GM12878 (cell line): Measurements from ENCODE around the gene TTLL11. TPM values are rescaled to one million over a fixed set of nuclear protein-coding genes. Genes with fewer than 3 reads are reported as not detected.

Experiments
- ATAC-seq: fragments of 200-7000 bp; cut with Tn5 transposase; 3 replicates; pipeline ENCODE4 v1.9.1; 2020; ENCODE audit warnings: mild to moderate bottlenecking, moderate library complexity
- BruUV-seq: library from RNA; stranded (reverse); fragments of 400-500 nt; replicated peaks from 2 replicates; lab custom pipeline; 2021; lab: Mats Ljungman, UMichigan
- CTCF ChIA-PET: fragments of 300-600 bp; sonication (Branson Sonifier 250); formaldehyde crosslinking; extraction: SDS; loops from one replicate; lab custom pipeline; 2021; ENCODE audit warnings: inconsistent platforms; lab: Yijun Ruan, JAX
- POLR2A ChIA-PET: fragments of 350-600 bp; formaldehyde crosslinking; extraction: SDS; loops from one replicate; lab custom pipeline; 2021; ENCODE audit warnings: inconsistent platforms; lab: Charles Lee
- RAD21 ChIA-PET: fragments of 300-600 bp; sonication (Branson Sonifier 250); formaldehyde crosslinking; loops from one replicate; lab custom pipeline; 2023; ENCODE audit warnings: antibody characterized with exemption; ENCODE audit not compliant: unreplicated experiment; lab: Charles Lee
- SMC1A ChIA-PET: fragments of 300-600 bp; sonication (Branson Sonifier 250); formaldehyde crosslinking; loops from one replicate; lab custom pipeline; 2023; ENCODE audit not compliant: unreplicated experiment, uncharacterized antibody; lab: Charles Lee
- DNase-seq: peaks from one replicate; pipeline ENCODE4 v3.0.0-alpha.2; 2011; ENCODE audit warnings: low read depth, low spot score
- FAIRE-seq: peaks from 3 replicates; lab custom pipeline; 2011; peaks lifted over from hg19 to GRCh38; lab: Jason Lieb, UNC
- H2AFZ ChIP-seq: 2 replicates; pipeline ENCODE4 v1.6.0; 2011; ENCODE audit warnings: low read depth, low read length, control low read depth; ENCODE audit not compliant: control insufficient read depth
- H3K27ac ChIP-seq: 2 replicates; pipeline ENCODE4 v1.5.1; 2011; ENCODE audit warnings: control low read depth; ENCODE audit not compliant: control insufficient read depth, insufficient read depth
- H3K27me3 ChIP-seq, 2 experiments: replicated peaks in 1 of 2; 2 replicates each; pipeline versions ENCODE4 v1.6.0 to v1.6.1; 2011; ENCODE audit warnings: low read length in 1 of 2; ENCODE audit not compliant: control insufficient read depth in 2 of 2, insufficient read depth in 2 of 2
- H3K36me3 ChIP-seq, 2 experiments: 2 replicates each; pipeline ENCODE4 v1.5.1; 2011; ENCODE audit warnings: low read length in 1 of 2; ENCODE audit not compliant: control insufficient read depth in 2 of 2, insufficient read depth in 2 of 2
- H3K4me1 ChIP-seq: 2 replicates; pipeline ENCODE4 v1.6.1; 2011; ENCODE audit warnings: mild to moderate bottlenecking, low read length, moderate library complexity, mixed read lengths; ENCODE audit not compliant: control insufficient read depth, insufficient read depth
- H3K4me2 ChIP-seq: 2 replicates; pipeline ENCODE4 v1.6.0; 2011; ENCODE audit warnings: control low read depth; ENCODE audit not compliant: control insufficient read depth, insufficient read depth
- H3K4me3 ChIP-seq: fragments of 200-600 bp; sonication (generic); 2 replicates; pipeline ENCODE4 v1.5.1; 2016
- H3K79me2 ChIP-seq: 2 replicates; pipeline ENCODE4 v1.6.0; 2011; ENCODE audit warnings: low read length; ENCODE audit not compliant: control insufficient read depth, insufficient read depth
- H3K9ac ChIP-seq: 2 replicates; pipeline ENCODE4 v1.8.0; 2011; ENCODE audit warnings: low read length, control low read depth, mixed read lengths; ENCODE audit not compliant: control insufficient read depth, insufficient read depth
- H3K9me3 ChIP-seq: replicated peaks from 3 replicates; pipeline ENCODE4 v1.5.1; 2011; ENCODE audit warnings: mild to moderate bottlenecking, low read length; ENCODE audit not compliant: control insufficient read depth, insufficient read depth
- H4K20me1 ChIP-seq: 2 replicates; pipeline ENCODE4 v1.6.0; 2011; ENCODE audit not compliant: control insufficient read depth, insufficient read depth
- BCL3 ChIP-seq: IDR thresholded peaks from 2 replicates; pipeline ENCODE4 v1.6.1; 2011; ENCODE audit warnings: borderline replicate concordance, low read depth, mild to moderate bottlenecking, moderate library complexity, low read length; ENCODE audit not compliant: insufficient read depth, poor library complexity, severe bottlenecking
- HDGF ChIP-seq: fragments of 450-650 bp; IDR thresholded peaks from 2 replicates; pipeline ENCODE4 v1.6.1; 2016; ENCODE audit warnings: antibody characterized with exemption
- HSF1 ChIP-seq: fragments of 150-350 bp; IDR thresholded peaks from 2 replicates; pipeline ENCODE4 v1.6.1; 2014; ENCODE audit warnings: mild to moderate bottlenecking, low read depth, low read length
- IKZF1 ChIP-seq: fragments of 450-650 bp; conservative IDR thresholded peaks from 2 replicates; pipeline ENCODE4 v1.6.1; 2017; ENCODE audit warnings: antibody characterized with exemption, mild to moderate bottlenecking
- IKZF2 ChIP-seq, 2 experiments: fragments of 450-650 bp; IDR thresholded peaks; 2 replicates each; pipeline ENCODE4 v1.6.1; 2017; ENCODE audit warnings: mild to moderate bottlenecking in 2 of 2, moderate library complexity in 2 of 2
- PML ChIP-seq: IDR thresholded peaks from 2 replicates; pipeline ENCODE4 v1.6.1; 2012; ENCODE audit warnings: low read length, inconsistent platforms
- RAD21 ChIP-seq: IDR thresholded peaks from 2 replicates; pipeline ENCODE4 v1.6.1; 2011; ENCODE audit warnings: mild to moderate bottlenecking, low read depth, low read length, moderate library complexity; ENCODE audit not compliant: insufficient read depth
- SREBF1 ChIP-seq: IDR thresholded peaks from 2 replicates; pipeline ENCODE4 v1.6.1; 2012; ENCODE audit warnings: mild to moderate bottlenecking, low read length
- SREBF2 ChIP-seq: IDR thresholded peaks from 2 replicates; pipeline ENCODE4 v1.6.1; 2012; ENCODE audit warnings: mild to moderate bottlenecking, low read length
- TAF1 ChIP-seq: IDR thresholded peaks from 2 replicates; pipeline ENCODE4 v1.6.1; 2011; ENCODE audit warnings: mild to moderate bottlenecking, low read depth, low read length, borderline replicate concordance
- WRNIP1 ChIP-seq: IDR thresholded peaks from 2 replicates; pipeline ENCODE4 v1.6.1; 2011; ENCODE audit warnings: low read depth, low read length, improper control_type of control experiment, borderline replicate concordance
- WGBS: methylation state at CpG from one replicate; pipeline ENCODE4 v1.1.6; 2016; ENCODE audit warnings: low lambda C conversion rate; ENCODE audit not compliant: insufficient replicate concordance, insufficient coverage; ENCODE audit errors: missing lambda C conversion rate; 5-methylcytosine and 5-hydroxymethylcytosine counted together
- in situ Hi-C: fragments of 300-500 bp; cut with MboI; formaldehyde crosslinking; loops from 9 replicates; pipeline ENCODE4 v1.14.3; 2018; ENCODE audit warnings: mixed read lengths
- intact Hi-C: fragments of 100-400 bp; cut with micrococcal nuclease; formaldehyde crosslinking; loops from one replicate; pipeline ENCODE4 v1.14.2; 2022; ENCODE audit not compliant: unreplicated experiment
- polyA plus RNA-seq, 11 experiments: library from polyadenylated mRNA; depleted of rRNA in 4 of 11; unstranded in 6 of 11; stranded (reverse) in 5 of 11; fragments of >200 nt; fragmentation: Nextera tagmentation in 4 of 11; fragmentation: Illumina TruSeq in 1 of 11; extraction: Ambion mirVana in 4 of 11; extraction: Trizol in 1 of 11; gene quantifications; 1 replicate in 1 of 11; 2 replicates in 10 of 11; pipeline versions ENCODE4 v1.2.1 to v1.2.3, GENCODE V29; 2011 to 2016; ENCODE audit warnings: inconsistent platforms in 2 of 11, missing spikeins in 2 of 11, low read depth in 1 of 11
- total RNA-seq, 4 experiments: library from RNA; depleted of rRNA in 3 of 4; stranded (reverse); fragments of >200 nt in 3 of 4; fragmentation: Illumina TruSeq in 1 of 4; extraction: Trizol in 1 of 4; gene quantifications; 2 replicates each; pipeline versions ENCODE4 v1.2.1 to v1.2.3, GENCODE V29; 2013 to 2021

TTLL11 gene
- total and polyA plus RNA-seq, 10 of the 15 experiments (the other 5 are each of a cell fraction or from before 2014, with no cell fraction given), result 1.2 to 3.7 (median 2.9) TPM

- SMC1A ChIA-PET, result interaction anchor here (0.9 kb wide), 1 partner anchor 13 kb away, joined by 3 read pairs; no protein-coding TSS in a partner anchor
- BruUV-seq, result no TSS peak
- Histone ChIP-seq H3K9me3 (no peaks in the 10 kb centered on the region), H3K36me3 (no peaks in the 10 kb centered on the region), H2AFZ (no peak overlapping the region), H3K4me2 (no peak overlapping the region), H3K27ac (no peak overlapping the region), H3K4me3 (no peak overlapping the region), H3K79me2 (no peaks in the 10 kb centered on the region), H3K9ac (no peak overlapping the region), H3K4me1 (no peaks in the 10 kb centered on the region), H3K27me3 (peaks cover 0 to 2% of the 10 kb centered on the region in 2 experiments; a peak in 2 of 4 replicates), H4K20me1 (no peaks in the 10 kb centered on the region)
- intact Hi-C loops, result no loop called here
- POLR2A ChIA-PET, result interaction anchor here (0.6 kb wide), 1 partner anchor 14 kb away, joined by 4 read pairs; no protein-coding TSS in a partner anchor
- RAD21 ChIA-PET, result interaction anchor here (0.7 kb wide), 1 partner anchor 329 kb away, joined by 3 read pairs; no protein-coding TSS in a partner anchor
- WGBS, result 35% methylated on average over 7 of the region's 7 CpGs
- FAIRE-seq (no peak), DNase-seq (no peak), ATAC-seq (no peak)
- CTCF ChIA-PET, result interaction anchor here (1.0 to 1.4 kb wide), 4 partner anchors 9 to 11 kb away, joined by 3 to 10 read pairs (median 4); no protein-coding TSS in a partner anchor
- TF ChIP-seq WRNIP1, result no peak
- no peak for TF ChIP-seq HSF1
- TF ChIP-seq IKZF1, result no peak
- no peak for TF ChIP-seq HDGF
- TF ChIP-seq BCL3, result no peak
- no peak for TF ChIP-seq PML
- TF ChIP-seq SREBF2, result no peak
- no peak for TF ChIP-seq RAD21
- TF ChIP-seq IKZF2 (IDR thresholded peaks at IDR 0.05), result no peak
- TF ChIP-seq TAF1, result no peak
- no peak for TF ChIP-seq SREBF1
- in situ Hi-C loops, result no loop called here
Observed at GRCh38 chr9:122135529-122135859, 42.4 kb upstream of the TTLL11 start.
